Natural killer cell treated with Interleukin-12 subunit alpha and Interleukin-12 subunit beta and Interleukin-15 and Interleukin-18, amount 100 ng/mL, for 72 hours (primary cell): ENCODE data around the gene PARD3. TPM values are rescaled to one million over a fixed set of nuclear protein-coding genes. Genes with fewer than 3 reads are reported as not detected.

Source experiments
- ATAC-seq, 2 donors: fragments of 150-1000 bp; cut with Tn5 transposase in 1 of 2; sonication (Bioruptor Pico), chemical (Tn5 transposase) in 1 of 2; 2 replicates each; pipeline ENCODE4 v1.10.0; 2021
- DNase-seq: peaks from one replicate; pipeline ENCODE4 v3.0.0; 2022; ENCODE audit warnings: low spot score
- H3K27ac Mint-ChIP-seq, 2 donors: 1 replicate in 1 of 2; 2 replicates in 1 of 2; pipeline ENCODE4 v1.8.0; 2022; ENCODE audit warnings: mixed read lengths in 2 of 2, mild to moderate bottlenecking in 1 of 2, moderate library complexity in 1 of 2
- H3K27me3 Mint-ChIP-seq, 2 donors: 1 replicate in 1 of 2; 2 replicates in 1 of 2; pipeline ENCODE4 v1.8.0; 2022; ENCODE audit warnings: mixed read lengths in 2 of 2
- H3K36me3 Mint-ChIP-seq: one replicate; pipeline ENCODE4 v1.8.0; 2022; ENCODE audit warnings: mixed read lengths
- H3K4me1 Mint-ChIP-seq, 2 donors: 1 replicate in 1 of 2; 2 replicates in 1 of 2; pipeline ENCODE4 v1.8.0; 2022; ENCODE audit warnings: low read depth in 2 of 2, mixed read lengths in 2 of 2, mild to moderate bottlenecking in 1 of 2
- H3K4me3 Mint-ChIP-seq: one replicate; pipeline ENCODE4 v1.8.0; 2022; ENCODE audit warnings: mixed read lengths
- H3K9me3 Mint-ChIP-seq: 2 replicates; pipeline ENCODE4 v1.8.0; 2022; ENCODE audit warnings: mixed read lengths
- total RNA-seq, 2 donors: library from RNA; stranded (reverse); gene quantifications; one replicate each; pipeline ENCODE4 v1.2.3, GENCODE V29; 2022

The PARD3 gene
- total RNA-seq, 2 donors from 2014 or later: 0.56 TPM; not detected in 1

GRCh38 chr10:34413756-34414587 is 401.1 kb downstream of the PARD3 start:
- DNase-seq: no peak
- no peak for ATAC-seq
- no peak overlapping the region for H3K27ac Mint-ChIP-seq
- H3K36me3 Mint-ChIP-seq: no peaks in the 10 kb centered on the region
- peaks cover 4 to 15% of the 10 kb centered on the region in 2 donors for H3K27me3 Mint-ChIP-seq
- H3K9me3 Mint-ChIP-seq: no peaks in the 10 kb centered on the region
- H3K4me3 Mint-ChIP-seq: no peak overlapping the region
- H3K4me1 Mint-ChIP-seq: no peaks in the 10 kb centered on the region

GRCh38 chr10:34413214-34413613 is 401.9 kb downstream of the PARD3 start:
- Mint-ChIP-seq H3K4me3 (no peak overlapping the region), H3K27me3 (peaks cover 4 to 17% of the 10 kb centered on the region in 2 donors), H3K27ac (no peak overlapping the region), H3K4me1 (no peaks in the 10 kb centered on the region), H3K9me3 (no peaks in the 10 kb centered on the region), H3K36me3 (no peaks in the 10 kb centered on the region)
- DNase-seq: no peak
- no peak for ATAC-seq

- Mint-ChIP-seq H3K4me3 (no peak overlapping the region), H3K27ac (no peak overlapping the region), H3K36me3 (no peaks in the 10 kb centered on the region), H3K4me1 (no peaks in the 10 kb centered on the region), H3K9me3 (no peaks in the 10 kb centered on the region), H3K27me3 (peaks cover 12 to 18% of the 10 kb centered on the region in 2 donors)
- no peak for DNase-seq
- ATAC-seq: no peak
Observed at GRCh38 chr10:34408956-34409355, 406.1 kb downstream of the PARD3 start.

- Mint-ChIP-seq H3K4me1 (no peaks in the 10 kb centered on the region), H3K9me3 (no peaks in the 10 kb centered on the region), H3K27ac (no peak overlapping the region), H3K36me3 (no peaks in the 10 kb centered on the region), H3K4me3 (no peak overlapping the region), H3K27me3 (peaks cover 12 to 18% of the 10 kb centered on the region in 2 donors)
- DNase-seq (no peak), ATAC-seq (no peak)
Observed at GRCh38 chr10:34408381-34408780, 406.7 kb downstream of the PARD3 start.

- no peak overlapping the region for H3K4me3 Mint-ChIP-seq
- no peak for DNase-seq
- H3K4me1 Mint-ChIP-seq: no peaks in the 10 kb centered on the region
- peaks cover 10 to 18% of the 10 kb centered on the region in 2 donors for H3K27me3 Mint-ChIP-seq
- no peak for ATAC-seq
- H3K27ac Mint-ChIP-seq: no peak overlapping the region
- H3K36me3 Mint-ChIP-seq: no peaks in the 10 kb centered on the region
- H3K9me3 Mint-ChIP-seq: no peaks in the 10 kb centered on the region
Observed at GRCh38 chr10:34407324-34407805, 407.7 kb downstream of the PARD3 start.

- no peak overlapping the region for H3K4me3 Mint-ChIP-seq
- no peaks in the 10 kb centered on the region for H3K36me3 Mint-ChIP-seq
- no peak for DNase-seq
- ATAC-seq: no peak
- no peaks in the 10 kb centered on the region for H3K9me3 Mint-ChIP-seq
- no peaks in the 10 kb centered on the region for H3K4me1 Mint-ChIP-seq
- H3K27me3 Mint-ChIP-seq: peaks cover 8 to 14% of the 10 kb centered on the region in 2 donors
- no peak overlapping the region for H3K27ac Mint-ChIP-seq
Observed at GRCh38 chr10:34406463-34407323, 408.4 kb downstream of the PARD3 start.

- Mint-ChIP-seq H3K4me3 (no peak overlapping the region), H3K4me1 (no peaks in the 10 kb centered on the region)
Observed at GRCh38 chr10:34405611-34406462, 409.3 kb downstream of the PARD3 start.

GRCh38 chr10:34403512-34403911 is 411.6 kb downstream of the PARD3 start:
- DNase-seq: no peak
- no peaks in the 10 kb centered on the region for H3K36me3 Mint-ChIP-seq
- H3K4me1 Mint-ChIP-seq: no peaks in the 10 kb centered on the region
- no peak for ATAC-seq
- H3K9me3 Mint-ChIP-seq: no peaks in the 10 kb centered on the region
- no peak overlapping the region for H3K27ac Mint-ChIP-seq
- H3K4me3 Mint-ChIP-seq: no peak overlapping the region
- H3K27me3 Mint-ChIP-seq: peaks cover 9 to 19% of the 10 kb centered on the region in 2 donors

More at GRCh38 chr10:34405611-34406462, 409.3 kb downstream of the PARD3 start:
- H3K9me3 Mint-ChIP-seq: no peaks in the 10 kb centered on the region
- H3K36me3 Mint-ChIP-seq: no peaks in the 10 kb centered on the region
- no peak overlapping the region for H3K27ac Mint-ChIP-seq
- no peak for DNase-seq
- H3K27me3 Mint-ChIP-seq: peaks cover 8 to 10% of the 10 kb centered on the region in 2 donors
- ATAC-seq: no peak

GRCh38 chr10:34400075-34400474 is 415.0 kb downstream of the PARD3 start:
- Mint-ChIP-seq H3K36me3 (no peaks in the 10 kb centered on the region), H3K27ac (no peak overlapping the region), H3K27me3 (peaks cover 6 to 11% of the 10 kb centered on the region in 2 donors), H3K4me1 (no peaks in the 10 kb centered on the region), H3K9me3 (no peaks in the 10 kb centered on the region), H3K4me3 (no peak overlapping the region)
- DNase-seq (no peak), ATAC-seq (no peak)

GRCh38 chr10:34399013-34399412 is 416.1 kb downstream of the PARD3 start:
- no peaks in the 10 kb centered on the region for H3K9me3 Mint-ChIP-seq
- ATAC-seq (no peak), DNase-seq (no peak)
- no peak overlapping the region for H3K4me3 Mint-ChIP-seq
- H3K27me3 Mint-ChIP-seq: peaks cover 4 to 11% of the 10 kb centered on the region in 2 donors
- no peaks in the 10 kb centered on the region for H3K36me3 Mint-ChIP-seq
- H3K27ac Mint-ChIP-seq: no peak overlapping the region
- H3K4me1 Mint-ChIP-seq: no peaks in the 10 kb centered on the region

- H3K9me3 Mint-ChIP-seq: no peaks in the 10 kb centered on the region
- no peaks in the 10 kb centered on the region for H3K36me3 Mint-ChIP-seq
- H3K27ac Mint-ChIP-seq: no peak overlapping the region
- ATAC-seq (no peak), DNase-seq (no peak)
- no peak overlapping the region for H3K4me3 Mint-ChIP-seq
- no peaks in the 10 kb centered on the region for H3K4me1 Mint-ChIP-seq
- H3K27me3 Mint-ChIP-seq: peaks cover 4 to 11% of the 10 kb centered on the region in 2 donors
Observed at GRCh38 chr10:34397324-34397723, 417.8 kb downstream of the PARD3 start.

- H3K4me1 Mint-ChIP-seq: no peaks in the 10 kb centered on the region
- peaks cover 4 to 11% of the 10 kb centered on the region in 2 donors for H3K27me3 Mint-ChIP-seq
- ATAC-seq: no peak
Observed at GRCh38 chr10:34396663-34397062, 418.4 kb downstream of the PARD3 start.

GRCh38 chr10:34392641-34393170 is 422.4 kb downstream of the PARD3 start:
- Mint-ChIP-seq H3K27me3 (peaks cover 0 to 2% of the 10 kb centered on the region in 2 donors), H3K27ac (no peak overlapping the region), H3K4me1 (no peaks in the 10 kb centered on the region), H3K4me3 (no peak overlapping the region), H3K36me3 (no peaks in the 10 kb centered on the region), H3K9me3 (no peaks in the 10 kb centered on the region)
- no peak for DNase-seq
- ATAC-seq: no peak

More at GRCh38 chr10:34396663-34397062, 418.4 kb downstream of the PARD3 start:
- Mint-ChIP-seq H3K4me3 (no peak overlapping the region), H3K9me3 (no peaks in the 10 kb centered on the region), H3K27ac (no peak overlapping the region), H3K36me3 (no peaks in the 10 kb centered on the region)
- DNase-seq: no peak
